K562 (cell line): ENCODE results near the gene ABHD16B. TPM values are rescaled to one million over a fixed set of nuclear protein-coding genes. Genes with fewer than 3 reads are reported as not detected.

Experiments used
- ATAC-seq: fragments of 200-7000 bp; cut with Tn5 transposase; 3 replicates; pipeline ENCODE4 v1.9.1; 2020; ENCODE audit warnings: moderate library complexity
- BruUV-seq: library from RNA; stranded (reverse); fragments of 400-500 nt; replicated peaks from 2 replicates; lab custom pipeline; 2021; lab: Mats Ljungman, UMichigan
- CTCF ChIA-PET: fragments of 300-600 bp; formaldehyde crosslinking; extraction: SDS; loops from one replicate; lab custom pipeline; 2021; ENCODE audit warnings: low intra/inter-chr PET ratio; lab: Yijun Ruan, JAX
- POLR2A ChIA-PET: fragments of 300-600, 350-650 bp; sonication (Branson Sonifier 250); formaldehyde crosslinking; extraction: SDS; loops from one replicate; lab custom pipeline; 2021; ENCODE audit warnings: antibody characterized with exemption, inconsistent platforms; lab: Yijun Ruan, JAX
- DNase-seq, 4 experiments: peaks; one replicate each; pipeline versions ENCODE4 v3.0.0 to v3.0.0-alpha.2; 2011 to 2018; ENCODE audit warnings: low spot score in 3 of 4, mixed read lengths in 3 of 4; ENCODE audit errors: extremely low read depth in 1 of 4
- FAIRE-seq: peaks from 2 replicates; lab custom pipeline; 2011; peaks lifted over from hg19 to GRCh38; lab: Jason Lieb, UNC
- H2AFZ ChIP-seq: 2 replicates; pipeline ENCODE4 v1.6.0; 2011; ENCODE audit warnings: low read depth, low read length, control low read depth, inconsistent platforms
- H3K27ac ChIP-seq: fragments of 200-600 bp; 3 replicates; pipeline ENCODE4 v1.8.0; 2011; ENCODE audit warnings: low read depth, mild to moderate bottlenecking, control low read depth, inconsistent platforms, low read length, moderate library complexity, mixed read lengths; ENCODE audit errors: extremely low read depth
- H3K27me3 ChIP-seq, 2 experiments: fragments of 300-600 bp in 1 of 2; 2 replicates in 1 of 2; 3 replicates in 1 of 2; pipeline versions ENCODE4 v1.6.0 to v1.8.0; 2011; ENCODE audit warnings: inconsistent platforms in 2 of 2, low read length in 2 of 2, mild to moderate bottlenecking in 1 of 2, mixed read lengths in 1 of 2, moderate library complexity in 1 of 2; ENCODE audit not compliant: control insufficient read depth in 2 of 2, insufficient read depth in 2 of 2
- H3K36me3 ChIP-seq: fragments of 300-600 bp; 3 replicates; pipeline ENCODE4 v1.8.0; 2011; ENCODE audit warnings: mild to moderate bottlenecking, low read length, inconsistent platforms; ENCODE audit not compliant: control insufficient read depth, insufficient read depth
- H3K4me1 ChIP-seq, 2 experiments: fragments of 200-600 bp in 1 of 2; replicated peaks in 1 of 2; 2 replicates in 1 of 2; 3 replicates in 1 of 2; pipeline versions ENCODE4 v1.5.1 to v1.8.0; 2011; ENCODE audit warnings: inconsistent platforms in 2 of 2, low read length in 2 of 2, mild to moderate bottlenecking in 1 of 2, mixed read lengths in 1 of 2, moderate library complexity in 1 of 2; ENCODE audit not compliant: control insufficient read depth in 2 of 2, insufficient read depth in 2 of 2
- H3K4me2 ChIP-seq: 2 replicates; pipeline ENCODE4 v1.6.1; 2011; ENCODE audit warnings: low read length, control low read depth, inconsistent platforms, mixed read lengths; ENCODE audit not compliant: insufficient read depth
- H3K4me3 ChIP-seq: fragments of 200-600 bp; sonication (generic), shearing (Covaris generic); 2 replicates; pipeline ENCODE4 v1.5.1; 2016; ENCODE audit warnings: control low read depth, inconsistent platforms
- H3K79me2 ChIP-seq: fragments of 200-600 bp; 3 replicates; pipeline ENCODE4 v1.8.0; 2011; ENCODE audit warnings: low read length, inconsistent platforms; ENCODE audit not compliant: control insufficient read depth, insufficient read depth
- H3K9ac ChIP-seq, 2 experiments: 2 replicates each; pipeline versions ENCODE4 v1.6.0 to v1.6.1; 2011; ENCODE audit warnings: low read depth in 2 of 2, low read length in 2 of 2, control low read depth in 1 of 2, inconsistent platforms in 1 of 2, mild to moderate bottlenecking in 1 of 2, mixed read lengths in 1 of 2; ENCODE audit not compliant: insufficient read depth in 1 of 2
- H3K9me1 ChIP-seq: one replicate; pipeline ENCODE4 v1.6.0; 2011; ENCODE audit warnings: inconsistent platforms, mild to moderate bottlenecking, low read length, moderate library complexity; ENCODE audit not compliant: control insufficient read depth, insufficient read depth
- H3K9me3 ChIP-seq: replicated peaks from 2 replicates; pipeline ENCODE4 v1.5.1; 2011; ENCODE audit warnings: low read depth, low read length, inconsistent platforms; ENCODE audit not compliant: control insufficient read depth, insufficient read depth
- H4K20me1 ChIP-seq: replicated peaks from 2 replicates; pipeline ENCODE4 v1.6.1; 2011; ENCODE audit warnings: low read length, inconsistent platforms, mixed read lengths; ENCODE audit not compliant: control insufficient read depth, insufficient read depth
- CREB3 ChIP-seq: fragments of 450-650 bp; conservative IDR thresholded peaks from 2 replicates; pipeline ENCODE4 v1.6.1; 2016; ENCODE audit warnings: missing genetic modification characterization, low read depth, mild to moderate bottlenecking, missing compliant biosample characterization, moderate library complexity
- E2F4 ChIP-seq: sonication (generic); formaldehyde crosslinking; IDR thresholded peaks from 2 replicates; pipeline ENCODE4 v1.8.0; 2022; ENCODE audit warnings: mild to moderate bottlenecking, low read depth, missing genetic modification reagents
- EP400 ChIP-seq: fragments of 450-650 bp; IDR thresholded peaks from 2 replicates; pipeline ENCODE4 v1.6.1; 2017; ENCODE audit warnings: antibody characterized with exemption, mild to moderate bottlenecking, moderate library complexity
- ETV1 ChIP-seq: fragments of 450-650 bp; conservative IDR thresholded peaks from 2 replicates; pipeline ENCODE4 v1.6.1; 2016; ENCODE audit warnings: missing genetic modification characterization, control low read depth, low read depth, missing compliant biosample characterization
- MYC ChIP-seq, 2 experiments: fragments of 250-450 bp in 1 of 2; sonication (Bioruptor Pico) in 1 of 2; IDR thresholded peaks; 2 replicates each; pipeline versions ENCODE4 v1.5.1 to v1.6.1; 2012 to 2021; ENCODE audit warnings: low read depth in 2 of 2, borderline replicate concordance in 1 of 2, improper control_type of control experiment in 1 of 2, low read length in 1 of 2, mild to moderate bottlenecking in 1 of 2, moderate library complexity in 1 of 2
- NFIX ChIP-seq: fragments of 250-450 bp; sonication (Bioruptor Pico); IDR thresholded peaks from 2 replicates; pipeline ENCODE4 v1.4.0; 2020; ENCODE audit warnings: low read depth, mild to moderate bottlenecking, moderate library complexity
- NR0B1 ChIP-seq: fragments of 450-650 bp; IDR thresholded peaks from one replicate; pipeline ENCODE4 v1.6.1; 2018; ENCODE audit warnings: mild to moderate bottlenecking, moderate library complexity; ENCODE audit not compliant: partially characterized antibody
- SIX5 ChIP-seq, 2 experiments: IDR thresholded peaks; 2 replicates each; pipeline ENCODE4 v1.6.1; 2011; ENCODE audit warnings: low read length in 2 of 2, borderline replicate concordance in 1 of 2, low read depth in 1 of 2, mild to moderate bottlenecking in 1 of 2, moderate library complexity in 1 of 2; ENCODE audit not compliant: insufficient read depth in 1 of 2
- THRA ChIP-seq: fragments of 450-650 bp; IDR thresholded peaks from 2 replicates; pipeline ENCODE4 v1.6.1; 2017; ENCODE audit warnings: mild to moderate bottlenecking, moderate library complexity
- ZNF766 ChIP-seq: fragments of 200-800 bp; sonication (Bioruptor generic); conservative IDR thresholded peaks from 2 replicates; pipeline ENCODE4 v1.6.1; 2016; ENCODE audit warnings: missing genetic modification characterization, missing compliant biosample characterization
- WGBS: fragments of 100-300 bp; shearing (Covaris generic); methylation state at CpG from one replicate; pipeline ENCODE4 v1.1.6; 2016; ENCODE audit warnings: low coverage, mixed read lengths; ENCODE audit not compliant: insufficient coverage; ENCODE audit errors: missing lambda C conversion rate; 5-methylcytosine and 5-hydroxymethylcytosine counted together
- in situ Hi-C: fragments of 300-500 bp; cut with MboI; formaldehyde crosslinking; loops from 4 replicates; pipeline ENCODE4 v1.15.0; 2018; ENCODE audit warnings: inconsistent platforms, mixed read lengths
- intact Hi-C: fragments of 100-400 bp; cut with micrococcal nuclease; formaldehyde crosslinking; loops from 2 replicates; pipeline ENCODE4 v1.14.2; 2022
- polyA plus RNA-seq, 8 experiments: library from polyadenylated mRNA; depleted of rRNA in 4 of 8; stranded (reverse) in 5 of 8; unstranded in 3 of 8; fragments of >200 nt; fragmentation: Nextera tagmentation in 2 of 8; fragmentation: Illumina TruSeq in 1 of 8; extraction: Ambion mirVana in 2 of 8; extraction: Trizol in 1 of 8; gene quantifications; 2 replicates each; pipeline versions ENCODE4 v1.2.1 to v1.2.3, GENCODE V29; 2011 to 2014; ENCODE audit warnings: inconsistent platforms in 1 of 8, missing spikeins in 1 of 8
- total RNA-seq, 7 experiments: library from RNA; depleted of rRNA in 6 of 7; stranded (reverse); fragments of >200 nt in 6 of 7; fragmentation: Illumina TruSeq in 2 of 7; extraction: Trizol in 2 of 7; gene quantifications; 2 replicates each; pipeline versions ENCODE4 v1.2.1 to v1.2.3, GENCODE V29; 2011 to 2021; ENCODE audit warnings: low replicate concordance in 1 of 7

ABHD16B gene
- total and polyA plus RNA-seq, 9 of the 15 experiments (the other 6 are each of a cell fraction or from before 2014, with no cell fraction given) = not detected

- TF ChIP-seq E2F4 (CRISPR knock-in tag) = no peak
- TF ChIP-seq ZNF766 (CRISPR knock-in tag) = no peak
Measured at GRCh38 chr20:63839620-63840019, 21.7 kb upstream of the ABHD16B start (continued).

GRCh38 chr20:63840405-63840828 is 20.9 kb upstream of the ABHD16B start:
- no peak for DNase-seq
- Histone ChIP-seq H4K20me1 (no peaks in the 10 kb centered on the region), H3K4me3 (no peak overlapping the region), H3K9me3 (no peaks in the 10 kb centered on the region), H3K4me2 (no peak overlapping the region), H3K9me1 (no peaks in the 10 kb centered on the region), H3K27ac (no peak overlapping the region), H3K36me3 (no peaks in the 10 kb centered on the region), H3K27me3 (no peaks in the 10 kb centered on the region), H3K9ac (no peak overlapping the region), H3K79me2 (no peaks in the 10 kb centered on the region), H3K4me1 (peaks cover 0 to 40% of the 10 kb centered on the region in 2 experiments; a peak in 2 of 5 replicates), H2AFZ (no peak overlapping the region)
- FAIRE-seq = no peak
- in situ Hi-C loops = no loop called here
- intact Hi-C loops = no loop called here
- POLR2A ChIA-PET = no interaction called here
- CTCF ChIA-PET = no interaction called here
- BruUV-seq = no TSS peak
- WGBS = 43% methylated on average over 11 of the region's 11 CpGs
- no peak for ATAC-seq
- TF ChIP-seq CREB3 (tag) (no peak), NR0B1 (no peak), MYC (IDR thresholded peaks at IDR 0.05; ENCODE audit: low read depth, low read length) (no peak), MYC (CRISPR knock-in tag; IDR thresholded peaks at IDR 0.05; ENCODE audit: borderline replicate concordance, low read depth) (no peak), EP400 (no peak), NFIX (CRISPR knock-in tag) (no peak), ETV1 (tag) (no peak), THRA (no peak), SIX5 (IDR thresholded peaks at IDR 0.05; ENCODE audit: borderline replicate concordance in 1 of 2, insufficient read depth in 1 of 2, low read depth in 1 of 2, low read length in 2 of 2) (no peak)
